Erythroblast (primary cell): ENCODE results near the gene STARD10.

Experiments
- GATA1 ChIP-seq: IDR thresholded peaks from 2 replicates; pipeline ENCODE4 v1.6.1; 2011; ENCODE audit warnings: low read depth, mild to moderate bottlenecking, control low read depth, low read length, moderate library complexity
- POLR2A ChIP-seq: IDR thresholded peaks from 2 replicates; pipeline ENCODE4 v1.6.1; 2011; ENCODE audit warnings: mild to moderate bottlenecking, low read length

DNA sequence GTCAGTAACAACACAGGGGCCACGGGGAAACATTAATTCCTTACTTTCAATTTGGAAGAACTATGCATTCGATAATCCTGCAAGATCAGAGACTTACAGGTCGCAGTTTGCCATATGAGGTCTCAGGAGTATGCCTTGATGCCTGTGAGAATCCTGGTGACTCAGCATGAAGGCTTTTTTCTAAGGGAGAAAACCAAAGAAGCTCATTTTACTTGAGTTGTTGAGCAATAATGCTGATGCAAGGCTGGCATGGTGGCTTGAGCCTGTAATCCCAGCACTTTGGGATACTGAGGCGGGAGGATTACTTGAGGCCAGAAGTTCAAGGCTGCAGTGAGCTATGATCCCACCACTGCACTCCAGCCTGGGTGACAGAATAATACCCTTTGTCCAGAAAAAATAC is 46.9 kb upstream of the STARD10 start:
- TF ChIP-seq POLR2A = no peak
- no peak for TF ChIP-seq GATA1
